H1 (cell line): ENCODE measurements around the gene SYN1. TPM values are rescaled to one million over a fixed set of nuclear protein-coding genes. Genes with fewer than 3 reads are reported as not detected.

Experiments used
- CTCF ChIA-PET: fragments of 300-600 bp; sonication (Branson Sonifier 250); formaldehyde crosslinking; loops from one replicate; lab custom pipeline; 2021; ENCODE audit not compliant: partially characterized antibody; lab: Charles Lee
- POLR2A ChIA-PET: fragments of 300-600 bp; sonication (Branson Sonifier 250); formaldehyde crosslinking; loops from one replicate; lab custom pipeline; 2021; ENCODE audit warnings: inconsistent platforms; ENCODE audit not compliant: partially characterized antibody; lab: Charles Lee
- DNase-seq, 2 experiments: peaks; one replicate each; pipeline versions ENCODE4 v3.0.0 to v3.0.0-alpha.2; 2010 to 2022; ENCODE audit warnings: low spot score in 2 of 2, low read depth in 1 of 2, mixed read lengths in 1 of 2
- FAIRE-seq: peaks from 2 replicates; lab custom pipeline; 2011; peaks lifted over from hg19 to GRCh38; lab: Jason Lieb, UNC
- H2AFZ ChIP-seq: 2 replicates; pipeline ENCODE4 v1.8.1; 2012; ENCODE audit warnings: low read length, inconsistent platforms
- H2AK5ac ChIP-seq: 2 replicates; pipeline ENCODE4 v1.6.1; 2013; ENCODE audit warnings: low read depth, low read length
- H2BK120ac ChIP-seq: replicated peaks from 2 replicates; pipeline ENCODE3; 2013; ENCODE audit warnings: low read depth, low read length, inconsistent platforms
- H2BK12ac ChIP-seq: 2 replicates; pipeline ENCODE4 v1.6.1; 2013; ENCODE audit warnings: low read depth, low read length
- H2BK15ac ChIP-seq: 2 replicates; pipeline ENCODE4 v1.6.1; 2013; ENCODE audit warnings: low read length
- H2BK20ac ChIP-seq: 2 replicates; pipeline ENCODE4 v1.6.1; 2013; ENCODE audit warnings: low read length
- H2BK5ac ChIP-seq: 2 replicates; pipeline ENCODE4 v1.6.1; 2013; ENCODE audit warnings: low read depth, low read length
- H3K14ac ChIP-seq: 2 replicates; pipeline ENCODE4 v1.6.1; 2013; ENCODE audit warnings: inconsistent platforms; ENCODE audit not compliant: insufficient read length
- H3K18ac ChIP-seq: 2 replicates; pipeline ENCODE4 v1.6.1; 2013; ENCODE audit warnings: low read length; ENCODE audit errors: extremely low read depth
- H3K23ac ChIP-seq: 2 replicates; pipeline ENCODE4 v1.6.1; 2013; ENCODE audit warnings: inconsistent platforms; ENCODE audit not compliant: insufficient read length
- H3K23me2 ChIP-seq: 2 replicates; pipeline ENCODE4 v1.6.1; 2013; ENCODE audit warnings: low read depth, low read length
- H3K27ac ChIP-seq: 2 replicates; pipeline ENCODE4 v1.6.1; 2011; ENCODE audit warnings: low read depth, low read length, inconsistent platforms
- H3K27me3 ChIP-seq, 4 experiments: replicated peaks in 1 of 4; 1 replicate in 1 of 4; 2 replicates in 3 of 4; pipeline versions ENCODE4 v1.6.1 to v1.8.1; 2011 to 2013; ENCODE audit warnings: low read length in 3 of 4, mild to moderate bottlenecking in 3 of 4, inconsistent platforms in 2 of 4, mixed read lengths in 2 of 4, moderate library complexity in 1 of 4; ENCODE audit not compliant: control insufficient read depth in 3 of 4, insufficient read depth in 3 of 4; ENCODE audit errors: extremely low read depth in 1 of 4
- H3K36me3 ChIP-seq, 4 experiments: 2 replicates each; pipeline versions ENCODE4 v1.6.1 to v1.8.1; 2011 to 2013; ENCODE audit warnings: mild to moderate bottlenecking in 4 of 4, low read length in 3 of 4, moderate library complexity in 2 of 4, control low read depth in 1 of 4, inconsistent platforms in 1 of 4; ENCODE audit not compliant: insufficient read depth in 4 of 4, control insufficient read depth in 2 of 4
- H3K4ac ChIP-seq: replicated peaks from 2 replicates; pipeline ENCODE3; 2013; ENCODE audit warnings: low read length, low read depth, mixed read lengths, inconsistent platforms; ENCODE audit not compliant: insufficient read length
- H3K4me1 ChIP-seq, 4 experiments: replicated peaks in 1 of 4; 1 replicate in 1 of 4; 2 replicates in 3 of 4; pipeline versions ENCODE4 v1.6.1 to v1.8.1; 2011 to 2013; ENCODE audit warnings: low read length in 3 of 4, inconsistent platforms in 2 of 4, mixed read lengths in 1 of 4; ENCODE audit not compliant: insufficient read depth in 4 of 4, control insufficient read depth in 3 of 4
- H3K4me2 ChIP-seq, 2 experiments: 2 replicates each; pipeline versions ENCODE4 v1.6.1 to v1.8.1; 2011 to 2013; ENCODE audit warnings: low read depth in 2 of 2, low read length in 2 of 2, control low read depth in 1 of 2, inconsistent platforms in 1 of 2, mild to moderate bottlenecking in 1 of 2; ENCODE audit not compliant: insufficient read depth in 1 of 2
- H3K4me3 ChIP-seq, 4 experiments: fragments of 200-600, 300-600 bp in 1 of 4; sonication (generic), shearing (Covaris generic), sonication (Bioruptor Twin) in 1 of 4; 2 replicates each; pipeline versions ENCODE4 v1.5.1 to v1.8.1; 2011 to 2016; ENCODE audit warnings: low read length in 4 of 4, low read depth in 3 of 4, control low read depth in 2 of 4, inconsistent platforms in 2 of 4, mild to moderate bottlenecking in 2 of 4, mixed read lengths in 1 of 4, moderate library complexity in 1 of 4; ENCODE audit not compliant: insufficient read depth in 2 of 4; ENCODE audit errors: extremely low read depth in 1 of 4
- H3K56ac ChIP-seq: replicated peaks from 2 replicates; pipeline ENCODE3; 2013; ENCODE audit warnings: low read depth, mild to moderate bottlenecking, mixed read lengths, low read length, inconsistent platforms; ENCODE audit not compliant: insufficient read length
- H3K79me1 ChIP-seq: 2 replicates; pipeline ENCODE4 v1.6.1; 2013; ENCODE audit warnings: low read depth, low read length, control low read depth
- H3K79me2 ChIP-seq, 2 experiments: 2 replicates each; pipeline versions ENCODE4 v1.6.1 to v1.8.1; 2012 to 2013; ENCODE audit warnings: low read length in 2 of 2, mild to moderate bottlenecking in 2 of 2, inconsistent platforms in 1 of 2; ENCODE audit not compliant: insufficient read depth in 2 of 2, control insufficient read depth in 1 of 2
- H3K9ac ChIP-seq, 4 experiments: replicated peaks in 1 of 4; 1 replicate in 1 of 4; 2 replicates in 3 of 4; pipeline versions ENCODE4 v1.6.1 to v1.8.1; 2011 to 2013; ENCODE audit warnings: low read depth in 3 of 4, low read length in 3 of 4, control low read depth in 2 of 4, mild to moderate bottlenecking in 2 of 4, moderate library complexity in 2 of 4, inconsistent platforms in 1 of 4; ENCODE audit errors: extremely low read depth in 1 of 4
- H3K9me3 ChIP-seq, 2 experiments: 2 replicates each; pipeline versions ENCODE4 v1.6.1 to v1.8.1; 2012 to 2013; ENCODE audit warnings: mild to moderate bottlenecking in 2 of 2, moderate library complexity in 2 of 2, control low read depth in 1 of 2, inconsistent platforms in 1 of 2, low read depth in 1 of 2, low read length in 1 of 2, mixed read lengths in 1 of 2; ENCODE audit not compliant: insufficient read depth in 2 of 2
- H4K20me1 ChIP-seq, 2 experiments: replicated peaks in 1 of 2; 2 replicates each; pipeline versions ENCODE3 to v1.8.1; 2011 to 2013; ENCODE audit warnings: inconsistent platforms in 2 of 2, low read length in 2 of 2, mild to moderate bottlenecking in 1 of 2; ENCODE audit not compliant: insufficient read depth in 2 of 2, control insufficient read depth in 1 of 2
- H4K5ac ChIP-seq: 2 replicates; pipeline ENCODE4 v1.6.1; 2013; ENCODE audit warnings: low read length, low read depth, mixed read lengths, inconsistent platforms; ENCODE audit not compliant: insufficient read length
- H4K8ac ChIP-seq: 2 replicates; pipeline ENCODE4 v1.8.0; 2013; ENCODE audit warnings: mild to moderate bottlenecking, moderate library complexity, low read length, inconsistent platforms; ENCODE audit not compliant: insufficient read depth; ENCODE audit errors: extremely low read depth
- H4K91ac ChIP-seq: replicated peaks from 2 replicates; pipeline ENCODE3; 2013; ENCODE audit warnings: low read length, mixed read lengths, inconsistent platforms; ENCODE audit not compliant: insufficient read length
- ATF3 ChIP-seq: IDR thresholded peaks from 2 replicates; pipeline ENCODE4 v1.6.1; 2011; ENCODE audit warnings: low read depth, mild to moderate bottlenecking, low read length; ENCODE audit not compliant: insufficient read depth
- CEBPB ChIP-seq: IDR thresholded peaks from 2 replicates; pipeline ENCODE4 v1.6.1; 2012; ENCODE audit warnings: low read depth, low read length
- CHD2 ChIP-seq: IDR thresholded peaks from 2 replicates; pipeline ENCODE4 v1.6.1; 2012; ENCODE audit warnings: low read length, improper control_type of control experiment
- JUND ChIP-seq: IDR thresholded peaks from 2 replicates; pipeline ENCODE4 v1.6.1; 2011; ENCODE audit warnings: mild to moderate bottlenecking, improper control_type of control experiment, low read length
- KDM4A ChIP-seq: IDR thresholded peaks from one replicate; pipeline ENCODE4 v1.7.1; 2012; ENCODE audit warnings: low read depth, mild to moderate bottlenecking, moderate library complexity, low read length, inconsistent platforms; ENCODE audit not compliant: severe bottlenecking
- POLR2A ChIP-seq, 2 experiments: IDR thresholded peaks; 1 replicate in 1 of 2; 2 replicates in 1 of 2; pipeline ENCODE4 v1.6.1; 2011; ENCODE audit warnings: low read depth in 2 of 2, low read length in 2 of 2, mild to moderate bottlenecking in 2 of 2; ENCODE audit errors: control extremely low read depth in 1 of 2
- POLR2AphosphoS5 ChIP-seq: IDR thresholded peaks from 2 replicates; pipeline ENCODE4 v1.6.1; 2011; ENCODE audit warnings: low read depth, low read length
- SP1 ChIP-seq: IDR thresholded peaks from 2 replicates; pipeline ENCODE4 v1.6.1; 2011; ENCODE audit warnings: low read depth, low read length
- SP2 ChIP-seq: IDR thresholded peaks from 2 replicates; pipeline ENCODE4 v1.6.1; 2012; ENCODE audit warnings: mild to moderate bottlenecking, low read length, inconsistent platforms
- TAF1 ChIP-seq: IDR thresholded peaks from 2 replicates; pipeline ENCODE4 v1.6.1; 2011; ENCODE audit warnings: mild to moderate bottlenecking, low read depth, low read length
- TAF7 ChIP-seq: optimal IDR thresholded peaks from 2 replicates; pipeline ENCODE3; 2011; ENCODE audit warnings: low read depth, mild to moderate bottlenecking, inconsistent platforms, low read length, moderate library complexity, borderline replicate concordance
- TBP ChIP-seq: IDR thresholded peaks from 2 replicates; pipeline ENCODE4 v1.6.1; 2011; ENCODE audit warnings: low read depth, low read length, improper control_type of control experiment
- TEAD4 ChIP-seq: IDR thresholded peaks from 2 replicates; pipeline ENCODE4 v1.6.1; 2012; ENCODE audit warnings: low read depth, low read length, inconsistent platforms, mixed read lengths
- ZNF274 ChIP-seq: IDR thresholded peaks from 2 replicates; pipeline ENCODE4 v1.7.0; 2012; ENCODE audit warnings: low read length, borderline replicate concordance; ENCODE audit errors: extremely low read depth
- WGBS, 2 experiments: shearing (Covaris generic) in 1 of 2; methylation state at CpG; one replicate each; pipeline versions ENCODE4 v1.1.6 to v1.1.7; 2013 to 2015; ENCODE audit warnings: low lambda C conversion rate in 2 of 2, mixed read lengths in 2 of 2, inconsistent platforms in 1 of 2, low coverage in 1 of 2, missing lambda C conversion rate in 1 of 2; ENCODE audit not compliant: insufficient replicate concordance in 2 of 2, insufficient coverage in 1 of 2, insufficient read length in 1 of 2; ENCODE audit errors: extremely low coverage in 1 of 2, missing lambda C conversion rate in 1 of 2; 5-methylcytosine and 5-hydroxymethylcytosine counted together
- polyA plus RNA-seq, 7 experiments: library from polyadenylated mRNA; depleted of rRNA in 3 of 7; stranded (reverse) in 5 of 7; unstranded in 2 of 7; fragments of >200 nt in 5 of 7; fragments of 200-250 nt in 2 of 7; gene quantifications; 1 replicate in 5 of 7; 2 replicates in 1 of 7; 4 replicates in 1 of 7; pipeline versions ENCODE4 v1.2.1 to v1.2.3, GENCODE V29; 2011 to 2013; ENCODE audit warnings: missing spikeins in 2 of 7, mixed read lengths in 2 of 7
- total RNA-seq: library from RNA; stranded (reverse); fragmentation: NEBNext Ultra II Directional; extraction: Animal tissue kit (Norgen Biotek cat#: 25700); gene quantifications from 2 replicates; pipeline ENCODE4 v1.2.1, GENCODE V29; 2021

SYN1 gene
- total and polyA plus RNA-seq, 2 of the 8 experiments (the other 6 are each of a cell fraction or from before 2014, with no cell fraction given): 2.1 to 14.1 TPM

DNA sequence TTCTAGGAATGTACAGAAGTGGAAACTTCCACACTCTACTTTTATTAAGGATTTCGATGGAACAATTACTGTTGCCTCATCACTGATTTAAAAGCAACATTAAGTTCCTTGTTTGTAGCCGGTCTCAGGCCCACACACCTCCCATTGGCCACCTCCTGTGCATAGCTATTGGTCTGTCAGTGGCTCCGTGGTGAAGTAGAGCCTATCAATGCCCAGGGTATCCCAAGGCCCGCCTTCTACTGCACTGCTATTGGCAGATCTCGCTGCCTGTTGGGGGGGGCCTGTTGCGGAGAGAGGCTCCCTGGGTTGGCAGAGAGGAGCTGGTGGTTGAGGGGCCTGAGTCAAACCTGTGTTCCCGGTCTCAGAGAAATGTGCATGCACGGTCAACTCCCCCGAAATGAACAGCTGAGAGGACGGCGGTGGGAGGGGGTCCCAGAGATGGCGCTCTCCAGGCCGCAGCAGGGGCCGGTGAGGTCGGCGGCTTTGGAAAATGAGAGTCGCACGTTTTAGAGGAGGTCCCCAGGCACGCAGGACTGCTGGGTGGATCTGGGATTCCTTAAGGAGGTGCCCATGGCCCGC lies 63.5 kb downstream of the SYN1 start:
- H3K4me3 ChIP-seq: peak overlapping the region; percentile 48 to 69 (median 60)
- H4K91ac ChIP-seq: no peak overlapping the region
- peak; percentile 63 to 70 for DNase-seq
- no peak overlapping the region for H2BK15ac ChIP-seq
- H3K4me1 ChIP-seq: no peaks in the 10 kb centered on the region
- H3K9me3 ChIP-seq: no peaks in the 10 kb centered on the region
- no peak overlapping the region for H2BK20ac ChIP-seq
- H3K18ac ChIP-seq: no peak overlapping the region
- 0 out of 2 replicates have a peak, but pooled peaks cover 2% of the 10 kb centered on the region for H3K23me2 ChIP-seq
- no peaks in the 10 kb centered on the region for H4K20me1 ChIP-seq
- H2BK120ac ChIP-seq: no peak overlapping the region
- peak overlapping the region; percentile 66 to 74 for H3K4me2 ChIP-seq
- H2AK5ac ChIP-seq: no peak overlapping the region
- H3K27me3 ChIP-seq: no peaks in the 10 kb centered on the region
- H2AFZ ChIP-seq: no peak overlapping the region
- H3K79me1 ChIP-seq: no peaks in the 10 kb centered on the region
- H3K14ac ChIP-seq: no peak overlapping the region
- H2BK12ac ChIP-seq: no peak overlapping the region
- H3K4ac ChIP-seq: peak overlapping the region; percentile 69
- H4K5ac ChIP-seq: peak overlapping the region; percentile 71
- H3K56ac ChIP-seq: no peak overlapping the region
- CTCF ChIA-PET: interaction anchor here (0.5 to 1.2 kb wide), 2 partner anchors 11 to 15 kb away, joined by 3 read pairs; no protein-coding TSS in a partner anchor
- POLR2A ChIA-PET: interaction anchor here (0.5 to 1.9 kb wide), 5 partner anchors 9 to 61 kb away, joined by 3 to 9 read pairs (median 3); no protein-coding TSS in a partner anchor
- no peaks in the 10 kb centered on the region for H3K36me3 ChIP-seq
- H3K23ac ChIP-seq: no peak overlapping the region
- no peaks in the 10 kb centered on the region for H3K79me2 ChIP-seq
- H4K8ac ChIP-seq: peak overlapping the region; percentile 92
- H2BK5ac ChIP-seq: no peak overlapping the region
- peak overlapping the region; percentile 61; the same call in 1 of the 2 replicates for H3K27ac ChIP-seq
- 4% methylated on average over 13 of the region's 20 CpGs; no CpG with 5 or more reads in 1 of the 2 experiments for WGBS, 2 experiments
- FAIRE-seq: peak; percentile 97
- peak overlapping the region in 3 of 4 experiments; percentile 62 to 80 (median 73); a peak in 6 of 7 replicates for H3K9ac ChIP-seq
- TF ChIP-seq SP1 (peak; percentile 97), KDM4A (no peak), TAF1 (peak; percentile 64; the same call in 1 of the 2 replicates), CEBPB (peak; percentile 44; the same call in 1 of the 2 replicates), TAF7 (no peak), CHD2 (peak; percentile 86), POLR2A (IDR thresholded peaks at IDR 0.05; ENCODE audit: control extremely low read depth in 1 of 2, low read depth in 2 of 2, low read length in 2 of 2) (peak; percentile 49 to 72), POLR2AphosphoS5 (peak; percentile 67), ZNF274 (no peak), JUND (no peak), SP2 (peak; percentile 76), TEAD4 (no peak), ATF3 (no peak), TBP (peak; percentile 52; the same call in 1 of the 2 replicates)
